H1 (cell line): ENCODE results near the gene TBC1D17. TPM values are rescaled to one million over a fixed set of nuclear protein-coding genes. Genes with fewer than 3 reads are reported as not detected.

Source experiments
- CTCF ChIA-PET: fragments of 300-600 bp; sonication (Branson Sonifier 250); formaldehyde crosslinking; loops from one replicate; lab custom pipeline; 2021; ENCODE audit not compliant: partially characterized antibody; lab: Charles Lee
- POLR2A ChIA-PET: fragments of 300-600 bp; sonication (Branson Sonifier 250); formaldehyde crosslinking; loops from one replicate; lab custom pipeline; 2021; ENCODE audit warnings: inconsistent platforms; ENCODE audit not compliant: partially characterized antibody; lab: Charles Lee
- DNase-seq, 2 experiments: peaks; one replicate each; pipeline versions ENCODE4 v3.0.0 to v3.0.0-alpha.2; 2010 to 2022; ENCODE audit warnings: low spot score in 2 of 2, low read depth in 1 of 2, mixed read lengths in 1 of 2
- FAIRE-seq: peaks from 2 replicates; lab custom pipeline; 2011; peaks lifted over from hg19 to GRCh38; lab: Jason Lieb, UNC
- H2AFZ ChIP-seq: 2 replicates; pipeline ENCODE4 v1.8.1; 2012; ENCODE audit warnings: low read length, inconsistent platforms
- H2AK5ac ChIP-seq: 2 replicates; pipeline ENCODE4 v1.6.1; 2013; ENCODE audit warnings: low read depth, low read length
- H2BK120ac ChIP-seq: replicated peaks from 2 replicates; pipeline ENCODE3; 2013; ENCODE audit warnings: low read depth, low read length, inconsistent platforms
- H2BK12ac ChIP-seq: 2 replicates; pipeline ENCODE4 v1.6.1; 2013; ENCODE audit warnings: low read depth, low read length
- H2BK15ac ChIP-seq: 2 replicates; pipeline ENCODE4 v1.6.1; 2013; ENCODE audit warnings: low read length
- H2BK20ac ChIP-seq: 2 replicates; pipeline ENCODE4 v1.6.1; 2013; ENCODE audit warnings: low read length
- H2BK5ac ChIP-seq: 2 replicates; pipeline ENCODE4 v1.6.1; 2013; ENCODE audit warnings: low read depth, low read length
- H3K14ac ChIP-seq: 2 replicates; pipeline ENCODE4 v1.6.1; 2013; ENCODE audit warnings: inconsistent platforms; ENCODE audit not compliant: insufficient read length
- H3K18ac ChIP-seq: 2 replicates; pipeline ENCODE4 v1.6.1; 2013; ENCODE audit warnings: low read length; ENCODE audit errors: extremely low read depth
- H3K23ac ChIP-seq: 2 replicates; pipeline ENCODE4 v1.6.1; 2013; ENCODE audit warnings: inconsistent platforms; ENCODE audit not compliant: insufficient read length
- H3K23me2 ChIP-seq: 2 replicates; pipeline ENCODE4 v1.6.1; 2013; ENCODE audit warnings: low read depth, low read length
- H3K27ac ChIP-seq: 2 replicates; pipeline ENCODE4 v1.6.1; 2011; ENCODE audit warnings: low read depth, low read length, inconsistent platforms
- H3K27me3 ChIP-seq, 4 experiments: replicated peaks in 1 of 4; 1 replicate in 1 of 4; 2 replicates in 3 of 4; pipeline versions ENCODE4 v1.6.1 to v1.8.1; 2011 to 2013; ENCODE audit warnings: low read length in 3 of 4, mild to moderate bottlenecking in 3 of 4, inconsistent platforms in 2 of 4, mixed read lengths in 2 of 4, moderate library complexity in 1 of 4; ENCODE audit not compliant: control insufficient read depth in 3 of 4, insufficient read depth in 3 of 4; ENCODE audit errors: extremely low read depth in 1 of 4
- H3K36me3 ChIP-seq, 4 experiments: 2 replicates each; pipeline versions ENCODE4 v1.6.1 to v1.8.1; 2011 to 2013; ENCODE audit warnings: mild to moderate bottlenecking in 4 of 4, low read length in 3 of 4, moderate library complexity in 2 of 4, control low read depth in 1 of 4, inconsistent platforms in 1 of 4; ENCODE audit not compliant: insufficient read depth in 4 of 4, control insufficient read depth in 2 of 4
- H3K4ac ChIP-seq: replicated peaks from 2 replicates; pipeline ENCODE3; 2013; ENCODE audit warnings: low read length, low read depth, mixed read lengths, inconsistent platforms; ENCODE audit not compliant: insufficient read length
- H3K4me1 ChIP-seq, 4 experiments: replicated peaks in 1 of 4; 1 replicate in 1 of 4; 2 replicates in 3 of 4; pipeline versions ENCODE4 v1.6.1 to v1.8.1; 2011 to 2013; ENCODE audit warnings: low read length in 3 of 4, inconsistent platforms in 2 of 4, mixed read lengths in 1 of 4; ENCODE audit not compliant: insufficient read depth in 4 of 4, control insufficient read depth in 3 of 4
- H3K4me2 ChIP-seq, 2 experiments: 2 replicates each; pipeline versions ENCODE4 v1.6.1 to v1.8.1; 2011 to 2013; ENCODE audit warnings: low read depth in 2 of 2, low read length in 2 of 2, control low read depth in 1 of 2, inconsistent platforms in 1 of 2, mild to moderate bottlenecking in 1 of 2; ENCODE audit not compliant: insufficient read depth in 1 of 2
- H3K4me3 ChIP-seq, 4 experiments: fragments of 200-600, 300-600 bp in 1 of 4; sonication (generic), shearing (Covaris generic), sonication (Bioruptor Twin) in 1 of 4; 2 replicates each; pipeline versions ENCODE4 v1.5.1 to v1.8.1; 2011 to 2016; ENCODE audit warnings: low read length in 4 of 4, low read depth in 3 of 4, control low read depth in 2 of 4, inconsistent platforms in 2 of 4, mild to moderate bottlenecking in 2 of 4, mixed read lengths in 1 of 4, moderate library complexity in 1 of 4; ENCODE audit not compliant: insufficient read depth in 2 of 4; ENCODE audit errors: extremely low read depth in 1 of 4
- H3K56ac ChIP-seq: replicated peaks from 2 replicates; pipeline ENCODE3; 2013; ENCODE audit warnings: low read depth, mild to moderate bottlenecking, mixed read lengths, low read length, inconsistent platforms; ENCODE audit not compliant: insufficient read length
- H3K79me1 ChIP-seq: 2 replicates; pipeline ENCODE4 v1.6.1; 2013; ENCODE audit warnings: low read depth, low read length, control low read depth
- H3K79me2 ChIP-seq, 2 experiments: 2 replicates each; pipeline versions ENCODE4 v1.6.1 to v1.8.1; 2012 to 2013; ENCODE audit warnings: low read length in 2 of 2, mild to moderate bottlenecking in 2 of 2, inconsistent platforms in 1 of 2; ENCODE audit not compliant: insufficient read depth in 2 of 2, control insufficient read depth in 1 of 2
- H3K9ac ChIP-seq, 4 experiments: replicated peaks in 1 of 4; 1 replicate in 1 of 4; 2 replicates in 3 of 4; pipeline versions ENCODE4 v1.6.1 to v1.8.1; 2011 to 2013; ENCODE audit warnings: low read depth in 3 of 4, low read length in 3 of 4, control low read depth in 2 of 4, mild to moderate bottlenecking in 2 of 4, moderate library complexity in 2 of 4, inconsistent platforms in 1 of 4; ENCODE audit errors: extremely low read depth in 1 of 4
- H3K9me3 ChIP-seq, 2 experiments: 2 replicates each; pipeline versions ENCODE4 v1.6.1 to v1.8.1; 2012 to 2013; ENCODE audit warnings: mild to moderate bottlenecking in 2 of 2, moderate library complexity in 2 of 2, control low read depth in 1 of 2, inconsistent platforms in 1 of 2, low read depth in 1 of 2, low read length in 1 of 2, mixed read lengths in 1 of 2; ENCODE audit not compliant: insufficient read depth in 2 of 2
- H4K20me1 ChIP-seq, 2 experiments: replicated peaks in 1 of 2; 2 replicates each; pipeline versions ENCODE3 to v1.8.1; 2011 to 2013; ENCODE audit warnings: inconsistent platforms in 2 of 2, low read length in 2 of 2, mild to moderate bottlenecking in 1 of 2; ENCODE audit not compliant: insufficient read depth in 2 of 2, control insufficient read depth in 1 of 2
- H4K5ac ChIP-seq: 2 replicates; pipeline ENCODE4 v1.6.1; 2013; ENCODE audit warnings: low read length, low read depth, mixed read lengths, inconsistent platforms; ENCODE audit not compliant: insufficient read length
- H4K8ac ChIP-seq: 2 replicates; pipeline ENCODE4 v1.8.0; 2013; ENCODE audit warnings: mild to moderate bottlenecking, moderate library complexity, low read length, inconsistent platforms; ENCODE audit not compliant: insufficient read depth; ENCODE audit errors: extremely low read depth
- H4K91ac ChIP-seq: replicated peaks from 2 replicates; pipeline ENCODE3; 2013; ENCODE audit warnings: low read length, mixed read lengths, inconsistent platforms; ENCODE audit not compliant: insufficient read length
- EGR1 ChIP-seq: IDR thresholded peaks from 2 replicates; pipeline ENCODE4 v1.6.1; 2011; ENCODE audit warnings: low read depth, low read length, borderline replicate concordance
- RNF2 ChIP-seq: fragments of 200-900, 300-1000 bp; sonication (generic); IDR thresholded peaks from 2 replicates; pipeline ENCODE4 v1.7.1; 2016; ENCODE audit warnings: borderline replicate concordance, low read depth, mild to moderate bottlenecking, antibody characterized with exemption, low read length; ENCODE audit not compliant: poor library complexity, severe bottlenecking; ENCODE audit errors: missing control alignments
- WGBS, 2 experiments: shearing (Covaris generic) in 1 of 2; methylation state at CpG; one replicate each; pipeline versions ENCODE4 v1.1.6 to v1.1.7; 2013 to 2015; ENCODE audit warnings: low lambda C conversion rate in 2 of 2, mixed read lengths in 2 of 2, inconsistent platforms in 1 of 2, low coverage in 1 of 2, missing lambda C conversion rate in 1 of 2; ENCODE audit not compliant: insufficient replicate concordance in 2 of 2, insufficient coverage in 1 of 2, insufficient read length in 1 of 2; ENCODE audit errors: extremely low coverage in 1 of 2, missing lambda C conversion rate in 1 of 2; 5-methylcytosine and 5-hydroxymethylcytosine counted together
- polyA plus RNA-seq, 7 experiments: library from polyadenylated mRNA; depleted of rRNA in 3 of 7; stranded (reverse) in 5 of 7; unstranded in 2 of 7; fragments of >200 nt in 5 of 7; fragments of 200-250 nt in 2 of 7; gene quantifications; 1 replicate in 5 of 7; 2 replicates in 1 of 7; 4 replicates in 1 of 7; pipeline versions ENCODE4 v1.2.1 to v1.2.3, GENCODE V29; 2011 to 2013; ENCODE audit warnings: missing spikeins in 2 of 7, mixed read lengths in 2 of 7
- total RNA-seq: library from RNA; stranded (reverse); fragmentation: NEBNext Ultra II Directional; extraction: Animal tissue kit (Norgen Biotek cat#: 25700); gene quantifications from 2 replicates; pipeline ENCODE4 v1.2.1, GENCODE V29; 2021

The TBC1D17 gene
- total and polyA plus RNA-seq, 2 of the 8 experiments (the other 6 are each of a cell fraction or from before 2014, with no cell fraction given): 30.3 to 44.9 TPM

DNA sequence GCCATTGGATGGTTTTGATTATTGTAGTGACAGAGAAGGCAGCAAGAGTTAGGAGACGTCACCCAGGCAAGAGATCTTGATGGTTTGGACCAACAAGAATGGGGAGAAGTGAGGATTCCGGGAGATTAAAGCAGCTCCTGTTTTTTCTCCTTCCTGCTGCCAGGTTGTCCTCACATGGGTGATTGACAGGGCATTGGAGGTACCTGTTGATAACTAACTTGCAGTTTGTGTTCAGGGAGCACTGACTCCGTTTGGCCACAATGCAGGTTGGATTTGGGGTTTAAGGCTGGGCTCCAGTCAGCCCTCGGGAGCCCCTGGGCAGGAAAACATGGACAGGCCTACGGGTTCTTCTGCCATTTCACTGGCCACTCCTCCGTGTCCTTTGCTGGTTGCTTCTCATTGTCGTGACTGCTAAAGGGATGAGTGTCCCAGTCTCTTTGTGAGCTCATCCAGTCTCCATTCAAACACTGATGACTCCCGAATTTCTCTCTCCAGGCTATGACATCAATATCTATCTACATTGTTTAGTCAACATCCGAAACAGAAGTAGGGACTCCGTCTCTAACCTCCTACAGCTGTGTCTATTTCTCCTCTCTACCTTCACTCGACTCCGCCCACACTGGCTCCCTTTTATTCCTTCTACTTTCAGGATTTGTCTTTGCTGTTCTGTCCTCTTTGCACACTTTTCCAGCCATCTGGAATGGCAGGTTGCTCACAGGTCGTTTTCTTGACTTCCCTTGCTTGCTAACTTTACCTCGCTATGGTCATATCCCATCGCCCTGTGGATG is 27.9 kb upstream of the TBC1D17 start:
- Histone ChIP-seq H2BK120ac (no peak overlapping the region), H3K4ac (no peak overlapping the region), H4K91ac (no peak overlapping the region), H3K27me3 (no peaks in the 10 kb centered on the region; a peak in 1 of 7 replicates), H2AK5ac (peak overlapping the region; percentile 93; the same call in 1 of the 2 replicates), H2BK12ac (0 out of 2 replicates have a peak overlapping the region, but pooled peaks have one; percentile 60), H2BK20ac (no peak overlapping the region), H3K79me1 (peaks cover 18% of the 10 kb centered on the region), H2BK15ac (no peak overlapping the region), H3K4me1 (peaks cover 3 to 9% (median 6%) of the 10 kb centered on the region in 4 experiments), H3K36me3 (peaks cover 0 to 10% (median 4%) of the 10 kb centered on the region in 4 experiments; a peak in 3 of 8 replicates), H3K79me2 (peaks cover 17 to 28% of the 10 kb centered on the region in 2 experiments), H3K18ac (no peak overlapping the region), H3K56ac (no peak overlapping the region), H4K5ac (no peak overlapping the region), H3K9ac (peak overlapping the region in 1 of 4 experiments; percentile 68; a peak in 3 of 7 replicates), H4K8ac (no peak overlapping the region), H3K23me2 (peaks cover 10% of the 10 kb centered on the region; the same call in 1 of the 2 replicates), H2BK5ac (no peak overlapping the region), H3K27ac (no peak overlapping the region), H3K23ac (no peak overlapping the region), H3K9me3 (no peaks in the 10 kb centered on the region), H4K20me1 (peaks cover 19 to 26% of the 10 kb centered on the region in 2 experiments), H3K4me2 (peak overlapping the region; percentile 72 to 74), H3K4me3 (peak overlapping the region; percentile 64 to 88 (median 80); a peak in 7 of 8 replicates), H3K14ac (no peak overlapping the region), H2AFZ (no peak overlapping the region)
- ChIA-PET POLR2A (interaction anchor here (0.7 to 12.4 kb wide), 18 partner anchors 9 to 165 kb away, joined by 3 to 247 read pairs (median 6); partner anchors contain the start of genes ADM5, AKT1S1, AP2A1 and CPT1C), CTCF (interaction anchor here (0.6 to 1.8 kb wide), 6 partner anchors 8 to 160 kb away, joined by 3 to 7 read pairs (median 4); partner anchors contain the start of gene ADM5)
- no peak for FAIRE-seq
- DNase-seq: no peak
- TF ChIP-seq RNF2 (no peak), EGR1 (no peak)
- 87% methylated on average over 15 of the region's 15 CpGs; no CpG with 5 or more reads in 1 of the 2 experiments for WGBS, 2 experiments
